GM18909 (cell line): Measurements from ENCODE around the gene CINP.
"Not testable (repeated sequence)": the region's sequence is repeated elsewhere in the genome, so short reads cannot be mapped to it uniquely, and the experiment has no call there.

Source experiments
- ATAC-seq: cut with Tn5 transposase; IDR thresholded peaks from one replicate; pipeline ENCODE4 v1.9.1; 2021; ENCODE audit warnings: mild to moderate bottlenecking; ENCODE audit not compliant: unreplicated experiment, poor library complexity

The CINP gene

DNA sequence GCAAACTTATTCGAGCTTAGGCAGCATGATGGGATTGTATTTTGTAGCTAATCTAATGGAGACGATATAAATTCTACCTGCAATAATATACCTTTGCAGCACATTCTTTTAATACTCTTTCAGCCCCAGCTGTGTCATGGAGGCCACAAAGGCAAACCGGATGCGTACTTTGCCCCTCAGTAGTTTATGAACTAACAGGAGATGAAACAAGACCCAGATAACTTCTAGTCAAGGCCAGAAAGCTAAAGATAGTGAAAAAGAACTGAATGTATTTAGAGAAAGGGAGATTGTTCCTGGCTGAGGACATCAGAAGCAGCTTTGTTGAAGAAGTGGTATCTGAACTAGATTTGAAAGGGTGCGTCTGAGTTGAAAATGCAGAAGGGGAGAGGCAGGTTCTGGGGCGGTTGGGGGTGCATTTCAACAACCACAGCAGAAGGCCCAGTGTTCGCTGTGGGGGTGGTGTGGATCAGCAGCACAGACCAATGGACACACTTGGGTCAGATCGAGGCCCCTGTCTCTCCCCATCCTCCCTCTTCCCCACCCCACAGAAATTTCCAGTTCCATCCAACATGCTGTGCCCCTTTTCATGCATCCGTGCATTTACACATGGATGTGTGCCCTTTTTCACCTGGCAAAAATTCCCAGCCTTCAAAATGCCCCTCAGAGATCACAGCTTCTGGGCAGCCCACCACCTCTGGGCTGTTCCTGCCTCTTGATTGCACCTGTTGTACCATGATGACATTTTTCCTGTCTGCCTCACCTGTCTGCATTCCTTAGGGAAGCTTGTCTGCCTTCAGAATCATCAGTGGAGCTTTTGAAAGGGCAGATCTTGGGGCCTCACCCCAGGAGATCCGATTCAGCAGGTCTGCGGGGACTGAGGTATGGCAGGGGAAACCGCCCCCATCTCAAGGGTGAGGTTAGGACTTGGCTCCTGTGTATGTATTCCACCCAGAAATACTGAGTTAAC, 41.0 kb downstream of the CINP start:
- no peak for ATAC-seq

DNA sequence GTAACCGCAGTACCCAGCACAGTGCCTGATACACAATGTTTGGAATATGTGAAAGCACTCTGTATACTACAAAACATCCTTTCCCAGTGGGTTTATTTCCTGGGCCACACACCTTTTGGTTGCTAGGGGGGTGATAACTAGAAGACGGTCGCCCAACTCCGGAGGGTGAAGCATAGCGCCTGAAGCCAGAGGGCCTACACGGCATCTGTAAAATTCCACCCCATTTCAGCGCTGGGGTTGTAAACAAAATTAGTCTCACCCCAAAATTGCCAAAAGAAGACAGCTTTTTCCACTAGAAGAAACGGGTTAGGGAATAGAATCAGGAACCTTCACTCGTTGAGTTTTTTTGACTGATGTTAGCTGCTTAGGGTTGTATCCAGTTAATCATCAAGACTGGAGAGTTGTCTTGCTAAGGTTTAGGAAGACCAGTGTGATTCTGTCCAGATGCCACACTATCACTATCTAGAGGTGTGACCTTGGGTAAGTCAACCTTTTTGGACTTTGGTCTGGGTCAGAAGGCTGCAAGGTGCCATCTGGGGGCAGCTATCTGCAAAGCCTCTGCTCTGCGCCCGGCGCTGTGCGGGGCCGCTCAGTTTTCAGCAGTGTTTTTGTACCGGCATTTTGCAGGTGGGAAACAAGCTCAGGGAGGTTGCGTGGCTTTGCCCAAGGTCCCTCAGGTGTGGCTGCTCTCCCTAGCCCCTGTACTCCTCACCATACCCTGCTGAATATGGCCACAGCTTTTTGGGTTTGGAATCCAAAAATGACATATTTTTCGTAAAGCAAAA, 41.8 kb downstream of the CINP start:
- ATAC-seq = no peak

DNA sequence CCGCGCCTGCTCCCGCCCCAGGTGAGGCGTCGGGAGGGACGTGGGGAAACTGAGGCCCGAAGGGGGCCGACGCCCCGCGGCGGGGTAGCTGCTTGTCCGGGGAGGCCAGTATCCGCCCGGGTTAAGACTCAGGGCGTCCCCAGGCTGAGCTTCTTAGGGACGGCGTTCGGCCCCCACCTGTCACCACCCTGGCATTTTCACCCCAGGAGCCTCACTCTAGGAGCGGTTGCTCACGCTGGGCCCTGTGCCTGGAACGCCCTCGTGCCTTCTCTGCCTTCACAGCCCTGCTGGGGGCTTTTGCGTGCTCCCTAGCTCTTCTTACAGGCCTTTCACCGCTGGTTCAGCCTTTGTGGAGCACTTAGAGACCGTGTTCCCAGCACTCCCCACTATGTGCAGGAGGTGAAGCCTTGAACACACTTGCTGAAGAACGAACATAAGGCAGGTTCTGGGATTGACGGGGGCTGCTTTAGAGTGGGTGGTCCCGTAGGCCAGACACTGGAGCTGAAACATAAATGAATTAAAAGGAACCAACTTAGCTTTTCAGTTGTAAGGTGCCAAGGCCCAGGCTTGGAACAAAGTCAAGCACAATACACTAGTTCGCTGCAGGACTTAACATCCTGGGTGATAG, 42.5 kb downstream of the CINP start:
- ATAC-seq = peak; percentile 27

DNA sequence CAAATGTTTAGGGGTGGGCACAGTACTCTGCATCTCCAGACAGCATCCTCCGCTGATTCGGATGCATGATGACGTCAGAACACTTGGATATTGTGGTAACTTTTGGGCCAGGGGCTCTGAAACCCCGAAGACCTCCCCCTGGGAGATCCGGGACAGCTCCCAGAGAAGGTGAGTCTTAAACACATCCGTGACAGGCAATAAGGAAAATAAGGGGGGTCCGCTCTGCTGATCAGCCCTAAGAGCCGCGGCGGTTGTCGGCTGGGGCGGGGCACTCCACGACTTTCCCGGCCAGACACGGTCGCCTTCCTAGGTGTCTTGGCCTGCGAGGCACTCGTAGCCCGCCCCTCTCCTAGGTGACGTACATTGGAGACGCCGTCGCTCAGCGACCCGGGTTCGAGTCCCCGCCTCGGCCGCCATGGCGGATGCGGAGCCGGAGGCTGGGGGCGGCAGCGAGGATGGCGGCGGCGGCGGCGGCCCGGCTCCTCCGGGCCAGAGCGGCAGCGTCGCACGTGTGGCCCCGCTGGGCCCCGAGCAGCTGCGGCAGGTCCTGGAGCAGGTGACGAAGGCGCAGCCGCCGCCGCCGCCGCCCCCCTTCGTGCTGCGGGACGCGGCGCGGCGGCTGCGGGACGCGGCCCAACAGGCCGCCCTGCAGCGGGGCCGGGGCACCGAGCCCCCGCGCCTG, 43.2 kb downstream of the CINP start, which contains the start of gene ZNF839:
Gene ZNF839 (plus strand): TSS at position 396 of the 682 bp plus-strand sequence. CDS start 20 bp downstream, at position 416.
- ATAC-seq = peak; percentile 58

DNA sequence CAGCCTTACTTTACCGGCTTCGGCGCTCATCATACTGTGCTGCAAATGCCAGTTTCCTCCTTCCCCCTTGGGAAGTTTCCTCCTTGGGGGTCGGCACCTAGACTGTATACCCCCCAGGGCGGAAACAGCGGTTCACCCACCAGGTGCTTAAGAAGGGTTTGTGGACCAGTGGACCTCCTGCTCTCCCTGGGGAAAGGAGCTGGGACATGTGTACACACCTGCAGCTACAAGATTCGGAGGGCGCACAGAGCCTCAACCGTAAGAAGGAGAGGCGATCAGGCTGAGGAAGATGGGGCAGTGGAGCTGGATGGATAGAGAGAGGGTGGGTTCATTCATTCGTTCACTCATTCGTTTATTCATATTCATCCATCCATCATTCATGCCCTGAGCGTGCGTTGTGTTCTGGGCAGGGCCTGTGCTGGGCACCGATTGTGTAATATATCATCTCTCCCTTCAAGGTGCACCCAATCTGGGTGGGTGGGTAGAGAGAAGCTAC, 43.9 kb downstream of the CINP start:
- no peak for ATAC-seq

DNA sequence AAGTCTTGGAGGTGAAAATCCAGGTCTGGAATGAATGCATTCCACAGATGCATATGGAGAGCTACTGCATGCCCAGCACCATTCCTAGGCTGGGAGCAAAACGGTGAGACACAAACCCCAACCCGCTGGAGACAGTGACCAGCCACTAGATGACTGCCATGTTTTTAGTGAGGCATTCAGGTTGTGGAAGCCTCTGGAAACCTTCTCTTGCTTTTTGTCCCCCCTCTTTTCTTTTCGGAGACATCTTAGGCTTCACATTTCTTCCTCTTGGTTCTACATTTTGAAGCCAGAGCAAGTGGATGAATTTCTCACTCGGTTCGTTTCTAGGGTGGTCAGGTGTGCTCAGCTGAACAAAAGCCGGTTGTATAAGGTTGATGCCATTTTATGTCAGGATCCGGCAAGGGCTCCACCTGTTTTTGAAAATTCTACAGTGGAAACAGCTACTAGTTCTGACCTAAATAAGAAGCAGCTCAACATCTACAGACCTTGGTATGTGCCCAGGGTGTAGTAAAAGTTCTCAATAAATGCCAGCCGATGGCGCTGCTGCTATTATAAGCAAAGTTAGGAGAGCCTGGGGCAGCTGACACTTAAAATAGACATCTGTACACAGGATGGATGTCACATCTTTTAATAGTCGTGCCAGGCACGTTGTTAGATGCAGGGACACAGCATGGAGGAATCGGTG, 45.0 kb downstream of the CINP start:
- no peak for ATAC-seq

DNA sequence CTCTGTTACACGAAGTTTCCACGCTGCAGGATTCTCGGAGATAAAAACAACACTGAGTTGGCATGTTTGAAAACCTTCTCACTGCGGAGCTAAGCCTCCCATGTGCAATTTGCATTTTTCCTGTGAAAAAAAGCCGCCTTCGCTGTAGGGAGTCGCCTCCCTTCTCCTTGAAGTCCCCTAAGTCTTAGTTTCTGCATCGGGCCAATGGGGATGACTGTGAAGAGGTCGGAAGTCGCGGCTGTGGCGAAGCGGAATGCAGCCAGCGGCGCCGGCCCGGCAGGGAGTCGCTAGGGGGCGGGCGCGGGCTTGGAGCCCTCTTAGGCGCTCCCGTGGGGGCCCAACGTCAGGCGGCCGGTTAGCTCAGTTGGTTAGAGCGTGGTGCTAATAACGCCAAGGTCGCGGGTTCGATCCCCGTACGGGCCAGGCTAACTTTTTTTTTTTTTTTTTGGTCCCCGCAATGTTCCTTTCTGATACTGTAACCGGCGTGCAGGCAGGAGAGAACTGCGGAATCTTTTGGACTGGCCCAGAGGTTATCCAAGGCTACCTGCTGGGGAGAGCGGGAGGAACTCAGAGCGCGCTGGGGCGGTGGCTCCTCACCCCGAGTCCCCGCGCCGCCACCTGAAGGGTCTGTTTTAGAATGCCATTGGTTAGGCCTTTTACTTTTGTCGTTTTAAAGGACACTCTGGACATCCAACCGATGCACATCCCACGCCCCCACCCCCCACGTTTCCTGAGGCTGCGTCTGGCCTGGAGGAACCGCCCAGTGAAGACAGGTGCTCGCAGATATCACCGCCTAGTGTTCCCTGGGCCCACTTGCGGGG, 45.7 kb downstream of the CINP start:
- ATAC-seq = peak; percentile 67

DNA sequence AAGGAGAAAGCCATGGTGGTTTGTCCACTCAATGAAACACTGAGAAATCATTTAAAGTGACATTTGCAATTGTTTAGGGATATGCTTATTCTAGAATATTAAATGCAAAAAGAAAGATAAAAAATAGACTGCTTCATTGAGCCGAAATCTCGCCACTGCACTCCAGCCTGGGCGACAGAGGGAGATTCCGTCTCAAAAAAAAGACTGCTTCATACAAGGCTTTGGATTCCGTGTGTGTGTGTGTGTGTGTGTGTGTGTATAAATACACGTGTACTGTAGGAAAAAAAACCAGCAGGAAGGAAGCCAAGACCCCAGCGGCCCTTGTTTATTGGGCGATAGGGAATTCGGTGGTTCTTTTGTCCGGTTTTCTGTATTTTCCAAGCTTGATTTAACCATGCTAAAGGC, 46.4 kb downstream of the CINP start:
- no peak for ATAC-seq

DNA sequence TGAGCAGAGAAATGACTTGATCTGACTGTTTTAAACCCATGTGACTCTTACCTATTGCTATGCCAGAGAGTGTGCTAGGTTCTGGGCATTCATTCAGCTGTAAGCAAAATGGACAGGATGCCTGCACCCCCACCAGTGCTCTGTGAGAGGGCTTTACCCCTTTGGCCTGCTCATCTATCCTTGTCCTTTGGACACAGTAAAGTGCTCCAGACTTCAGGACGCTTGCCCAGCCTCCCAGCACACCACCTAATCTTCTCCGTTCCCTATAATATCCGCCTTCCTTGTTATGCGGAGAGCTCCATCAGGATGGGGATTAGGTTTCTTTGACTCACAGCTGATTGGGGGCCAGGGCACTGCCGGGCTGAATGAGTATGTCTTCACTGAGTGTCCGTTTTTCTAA, 47.6 kb downstream of the CINP start:
- ATAC-seq = no peak

DNA sequence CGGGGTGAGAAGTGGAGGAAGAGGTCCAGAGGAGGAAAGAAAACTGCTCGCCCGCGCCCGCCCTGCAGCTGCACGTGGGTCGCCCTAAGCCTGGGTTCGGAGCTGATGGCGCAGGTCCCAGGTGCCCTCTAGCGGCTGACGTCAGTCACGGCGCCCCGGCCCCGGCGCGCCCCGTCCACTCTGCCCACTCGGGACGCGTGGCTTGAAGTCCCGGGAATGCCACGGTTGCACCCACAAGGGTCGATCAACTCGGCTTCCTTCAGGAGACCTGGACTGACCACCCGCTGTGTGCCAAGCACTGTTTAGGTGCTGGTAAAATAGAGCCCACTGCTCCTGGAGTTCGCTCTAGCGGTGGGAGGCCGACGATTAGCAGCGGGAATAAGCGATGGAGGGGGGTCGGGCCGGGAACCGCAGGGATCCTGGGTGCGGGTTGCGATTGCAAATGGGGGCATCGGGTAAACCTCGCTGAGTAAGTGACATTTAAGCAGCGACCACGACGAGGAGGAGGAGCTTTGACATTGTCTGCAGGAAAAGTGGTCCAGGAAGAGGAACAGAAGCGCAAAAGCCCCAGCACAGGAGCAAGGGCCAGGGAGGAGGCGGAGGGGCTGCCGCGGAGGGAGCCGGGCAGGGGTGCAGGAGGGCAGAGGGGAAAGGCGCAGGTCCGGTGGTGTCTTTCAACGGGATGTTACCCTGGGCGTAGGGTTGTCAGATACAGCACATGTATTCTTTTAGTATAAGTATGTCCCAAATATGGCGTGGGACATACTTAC, 48.3 kb downstream of the CINP start:
- peak; percentile 61 for ATAC-seq

DNA sequence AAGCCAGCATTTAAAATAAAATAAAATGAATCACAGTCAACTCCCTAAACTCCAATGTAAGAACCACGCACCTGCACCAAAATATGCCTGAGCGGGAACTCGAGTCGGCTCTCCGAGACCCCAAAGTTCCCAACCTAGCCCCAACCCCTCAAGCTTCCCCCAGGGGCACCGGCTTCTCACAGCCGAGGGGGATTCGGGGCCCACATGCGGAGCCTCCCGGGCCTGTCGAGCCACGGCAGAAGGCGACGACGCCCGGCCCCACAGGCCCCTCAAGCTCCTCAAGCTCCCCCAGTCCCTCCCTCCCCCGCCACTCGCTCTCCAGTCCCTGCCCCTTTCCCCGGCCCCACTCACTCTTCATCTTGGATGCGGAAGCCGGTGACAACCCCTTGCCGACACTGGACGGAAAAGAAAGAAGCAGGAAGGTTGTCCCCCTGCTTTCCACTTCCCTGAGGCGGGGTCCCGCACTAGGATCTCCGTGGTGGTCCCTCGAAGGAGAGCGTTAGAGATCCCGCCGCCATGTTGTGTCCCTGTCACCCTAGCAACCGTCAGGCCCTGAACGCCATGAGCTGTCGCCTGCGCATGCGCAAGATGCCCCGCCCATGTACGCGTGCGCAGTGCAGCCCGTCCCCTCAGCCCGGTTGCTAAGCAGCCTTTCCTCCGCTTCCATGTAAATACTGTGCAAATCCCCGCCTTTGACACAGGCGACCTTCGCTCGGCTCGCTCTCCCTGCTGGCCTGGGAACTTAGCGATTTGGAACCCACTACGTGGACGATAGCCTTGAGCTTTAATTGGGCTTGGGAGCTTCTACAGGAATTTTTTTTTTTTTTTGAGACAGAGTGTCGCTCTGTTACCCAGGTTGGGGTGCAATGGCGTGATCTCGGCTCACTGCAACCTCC, 57.8 kb downstream of the CINP start, which contains the start of gene MOK:
Gene MOK (minus strand): TSS at position 554 of the 896 bp plus-strand sequence. CDS start 196 bp downstream, at position 358.
- peak; percentile 96 for ATAC-seq

DNA sequence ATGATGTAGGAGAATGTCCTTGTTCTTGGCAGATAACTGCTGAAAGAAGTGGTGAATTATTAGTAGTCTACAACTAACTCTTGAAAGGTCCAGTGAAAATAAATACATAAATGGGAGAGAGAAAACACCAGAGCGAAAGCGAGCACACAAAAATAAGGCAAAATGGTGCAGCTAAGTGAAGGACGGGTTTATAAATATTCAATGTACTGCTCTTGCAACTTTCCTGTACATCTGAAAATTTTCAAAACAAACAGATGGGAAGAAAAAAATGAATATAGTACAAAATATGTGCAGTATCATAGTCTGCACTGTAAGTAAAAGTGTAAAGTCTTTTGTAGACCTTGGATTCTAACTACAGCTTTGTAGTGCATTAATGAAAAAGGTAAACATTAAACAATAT, 59.0 kb downstream of the CINP start:
- ATAC-seq = no peak

DNA sequence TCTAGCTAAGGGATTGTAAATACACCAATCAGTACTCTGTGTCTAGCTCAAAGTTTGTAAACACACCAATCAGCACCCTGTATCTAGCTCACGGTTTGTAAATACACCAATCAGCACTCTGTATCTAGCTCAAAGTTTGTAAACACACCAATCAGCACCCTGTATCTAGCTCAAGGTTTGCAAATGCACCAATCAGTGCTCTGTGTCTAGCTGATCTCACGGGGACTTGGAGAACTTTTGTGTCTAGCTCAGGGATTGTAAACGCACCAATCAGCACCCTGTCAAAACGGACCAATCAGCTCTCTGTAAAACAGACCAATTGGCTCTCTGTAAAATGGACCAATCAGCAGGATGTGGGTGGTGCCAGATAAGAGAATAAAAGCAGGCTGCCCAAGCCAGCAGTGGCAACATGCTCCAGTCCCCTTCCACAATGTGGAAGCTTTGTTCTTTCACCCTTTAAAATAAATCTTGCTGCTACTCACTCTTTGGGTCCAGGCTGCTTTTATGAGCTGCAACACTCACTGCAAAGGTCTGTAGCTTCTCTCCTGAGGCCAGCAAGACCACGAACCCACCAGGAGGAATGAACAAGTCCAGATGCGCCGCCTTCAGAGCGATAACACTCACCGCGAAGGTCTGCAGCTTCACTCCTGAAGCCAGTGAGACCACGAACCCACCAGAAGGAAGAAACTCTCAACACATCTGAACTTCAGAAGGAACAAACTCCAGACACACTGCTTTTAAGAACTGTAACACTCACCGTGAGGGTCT, 64.2 kb downstream of the CINP start:
- not testable (repeated sequence) for ATAC-seq
